ENCODE results near the gene ZBED4. TPM values are rescaled to one million over a fixed set of nuclear protein-coding genes. Genes with fewer than 3 reads are reported as not detected.
"Not testable (repeated sequence)": the region's sequence is repeated elsewhere in the genome, so short reads cannot be mapped to it uniquely, and the experiment has no call there.

ZBED4 gene
- total RNA-seq, 1 donor from 2014 or later: 36.5 TPM

- peaks cover 64% of the 10 kb centered on the region for H3K27me3 Mint-ChIP-seq
- peaks cover 2% of the 10 kb centered on the region for H3K4me1 Mint-ChIP-seq (ENCODE audit: low read depth)
- H3K27ac Mint-ChIP-seq: no peak overlapping the region
- TF ChIP-seq, protein P1, sequence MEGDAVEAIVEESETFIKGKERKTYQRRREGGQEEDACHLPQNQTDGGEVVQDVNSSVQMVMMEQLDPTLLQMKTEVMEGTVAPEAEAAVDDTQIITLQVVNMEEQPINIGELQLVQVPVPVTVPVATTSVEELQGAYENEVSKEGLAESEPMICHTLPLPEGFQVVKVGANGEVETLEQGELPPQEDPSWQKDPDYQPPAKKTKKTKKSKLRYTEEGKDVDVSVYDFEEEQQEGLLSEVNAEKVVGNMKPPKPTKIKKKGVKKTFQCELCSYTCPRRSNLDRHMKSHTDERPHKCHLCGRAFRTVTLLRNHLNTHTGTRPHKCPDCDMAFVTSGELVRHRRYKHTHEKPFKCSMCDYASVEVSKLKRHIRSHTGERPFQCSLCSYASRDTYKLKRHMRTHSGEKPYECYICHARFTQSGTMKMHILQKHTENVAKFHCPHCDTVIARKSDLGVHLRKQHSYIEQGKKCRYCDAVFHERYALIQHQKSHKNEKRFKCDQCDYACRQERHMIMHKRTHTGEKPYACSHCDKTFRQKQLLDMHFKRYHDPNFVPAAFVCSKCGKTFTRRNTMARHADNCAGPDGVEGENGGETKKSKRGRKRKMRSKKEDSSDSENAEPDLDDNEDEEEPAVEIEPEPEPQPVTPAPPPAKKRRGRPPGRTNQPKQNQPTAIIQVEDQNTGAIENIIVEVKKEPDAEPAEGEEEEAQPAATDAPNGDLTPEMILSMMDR (IDR thresholded peaks at IDR 0.05; ENCODE audit: unreplicated experiment): no peak
- no peaks in the 10 kb centered on the region for H3K36me3 Mint-ChIP-seq (ENCODE audit: insufficient read depth)
- H3K4me3 Mint-ChIP-seq (ENCODE audit: low read depth): no peak overlapping the region
- no peaks in the 10 kb centered on the region for H3K9me3 Mint-ChIP-seq (ENCODE audit: low read depth)
- no peak for DNase-seq (ENCODE audit: low spot score, unreplicated experiment)
Measured at GRCh38 chr22:49848690-49849160, 4.9 kb upstream of the ZBED4 start.

GRCh38 chr22:49849161-49850020 lies 4.3 kb upstream of the ZBED4 start:
- Mint-ChIP-seq H3K4me3 (ENCODE audit: low read depth) (no peak overlapping the region), H3K27me3 (peaks cover 61% of the 10 kb centered on the region), H3K36me3 (ENCODE audit: insufficient read depth) (no peaks in the 10 kb centered on the region), H3K27ac (no peak overlapping the region), H3K4me1 (ENCODE audit: low read depth) (peaks cover 2% of the 10 kb centered on the region), H3K9me3 (ENCODE audit: low read depth) (no peaks in the 10 kb centered on the region)
- DNase-seq (ENCODE audit: low spot score, unreplicated experiment): no peak
- TF ChIP-seq, protein P1 (IDR thresholded peaks at IDR 0.05; ENCODE audit: unreplicated experiment): no peak

GRCh38 chr22:49850021-49850911 lies 3.4 kb upstream of the ZBED4 start:
- H3K9me3 Mint-ChIP-seq (ENCODE audit: low read depth): no peaks in the 10 kb centered on the region
- H3K4me3 Mint-ChIP-seq (ENCODE audit: low read depth): no peak overlapping the region
- no peak for DNase-seq (ENCODE audit: low spot score, unreplicated experiment)
- H3K27me3 Mint-ChIP-seq: peaks cover 56% of the 10 kb centered on the region
- no peaks in the 10 kb centered on the region for H3K36me3 Mint-ChIP-seq (ENCODE audit: insufficient read depth)
- TF ChIP-seq, protein P1 (IDR thresholded peaks at IDR 0.05; ENCODE audit: unreplicated experiment): no peak
- peaks cover 10% of the 10 kb centered on the region for H3K4me1 Mint-ChIP-seq (ENCODE audit: low read depth)
- H3K27ac Mint-ChIP-seq: no peak overlapping the region

DNA sequence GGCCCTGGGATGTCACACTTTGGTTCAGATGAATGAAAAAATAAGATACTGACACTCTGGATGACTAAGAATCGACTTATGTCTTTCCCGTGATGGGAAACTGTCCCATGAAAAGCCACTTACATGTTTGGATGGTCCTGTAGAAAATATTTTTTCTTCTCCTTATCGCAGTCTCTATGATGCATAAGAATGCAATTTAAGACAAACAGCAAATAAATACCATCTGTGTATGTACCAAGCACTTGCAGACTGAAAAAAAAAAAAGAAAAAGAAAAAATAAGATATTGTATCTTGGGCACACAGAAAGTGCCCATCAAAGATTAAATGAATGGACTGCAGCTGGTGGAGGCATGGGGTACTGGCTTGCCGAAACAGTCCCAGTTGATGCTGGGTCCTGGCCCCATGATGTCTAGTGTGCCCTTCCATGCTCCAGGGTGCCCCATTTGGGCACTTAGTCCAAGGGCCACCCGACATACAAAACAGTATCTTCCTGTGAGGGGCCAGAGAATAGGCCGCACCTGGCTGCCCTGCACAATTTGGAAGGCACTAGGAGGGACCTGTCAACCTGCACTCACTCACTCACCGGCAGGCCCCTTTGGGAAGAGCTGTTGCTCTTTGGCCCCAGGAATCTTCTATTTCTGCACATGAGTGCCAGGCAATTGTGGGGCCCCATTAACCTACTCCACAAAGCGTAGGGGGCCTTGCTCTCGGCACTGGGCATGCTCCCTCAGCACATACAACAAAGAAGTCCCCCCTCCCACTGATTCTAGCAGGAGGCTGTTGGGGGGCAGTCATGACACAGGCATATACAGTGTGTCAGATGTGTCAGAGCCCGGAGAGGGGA lies 2.5 kb upstream of the ZBED4 start:
- no peaks in the 10 kb centered on the region for H3K36me3 Mint-ChIP-seq (ENCODE audit: insufficient read depth)
- H3K9me3 Mint-ChIP-seq (ENCODE audit: low read depth): no peaks in the 10 kb centered on the region
- H3K27me3 Mint-ChIP-seq: peaks cover 47% of the 10 kb centered on the region
- no peak overlapping the region for H3K27ac Mint-ChIP-seq
- H3K4me3 Mint-ChIP-seq (ENCODE audit: low read depth): peak overlapping the region; percentile 68
- DNase-seq (ENCODE audit: low spot score, unreplicated experiment): no peak
- H3K4me1 Mint-ChIP-seq (ENCODE audit: low read depth): peaks cover 19% of the 10 kb centered on the region
- TF ChIP-seq, protein P1 (IDR thresholded peaks at IDR 0.05; ENCODE audit: unreplicated experiment): no peak

DNA sequence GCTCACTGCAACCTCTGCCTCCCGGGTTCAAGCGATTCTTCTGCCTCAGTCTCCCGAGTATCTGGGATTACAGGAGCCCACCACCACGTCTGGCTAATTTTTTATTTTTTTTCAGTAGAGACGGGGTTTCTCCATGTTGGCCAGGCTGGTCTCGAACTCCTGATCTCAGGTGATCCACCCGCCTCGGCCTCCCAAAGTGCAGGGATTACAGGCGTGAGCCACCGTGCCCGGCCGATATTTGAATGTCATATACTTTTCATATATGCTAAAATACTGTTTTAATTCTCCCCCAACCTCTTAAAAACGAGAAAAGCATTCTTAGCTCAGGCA lies 1.1 kb upstream of the ZBED4 start:
- not testable (repeated sequence) for H3K36me3 Mint-ChIP-seq (ENCODE audit: insufficient read depth); DNase-seq (ENCODE audit: low spot score, unreplicated experiment); H3K9me3 Mint-ChIP-seq (ENCODE audit: low read depth)
- Mint-ChIP-seq H3K4me3 (ENCODE audit: low read depth) (peak overlapping the region; percentile 70), H3K27me3 (peaks cover 35% of the 10 kb centered on the region), H3K27ac (peak overlapping the region; percentile 29), H3K4me1 (ENCODE audit: low read depth) (peaks cover 25% of the 10 kb centered on the region)

Measured in progenitor cell of endocrine pancreas (in vitro differentiated cells).